Esophagus (tissue), 2 donors: ENCODE results near the gene DTX3. TPM values are rescaled to one million over a fixed set of nuclear protein-coding genes. Genes with fewer than 3 reads are reported as not detected.
A peak's percentile ranks its signal among the peaks of the same experiment; 100 is the strongest.
"Not testable (repeated sequence)": the region's sequence is repeated elsewhere in the genome, so short reads cannot be mapped to it uniquely, and the experiment has no call there.

Source experiments
- H3K27ac ChIP-seq, 2 donors: one replicate each; pipeline ENCODE4 v1.5.1; 2013; ENCODE audit warnings: low read depth in 2 of 2, mild to moderate bottlenecking in 2 of 2, inconsistent platforms in 1 of 2, low read length in 1 of 2, moderate library complexity in 1 of 2
- H3K27me3 ChIP-seq, 2 donors: one replicate each; pipeline ENCODE4 v1.6.1; 2013; ENCODE audit warnings: low read length in 2 of 2, control low read depth in 1 of 2, mild to moderate bottlenecking in 1 of 2; ENCODE audit not compliant: insufficient read depth in 2 of 2, control insufficient read depth in 1 of 2
- H3K36me3 ChIP-seq, 2 donors: one replicate each; pipeline ENCODE4 v1.6.1; 2013; ENCODE audit warnings: low read length in 1 of 2; ENCODE audit not compliant: control insufficient read depth in 2 of 2, insufficient read depth in 2 of 2
- H3K4me1 ChIP-seq, 2 donors: one replicate each; pipeline ENCODE4 v1.6.1; 2013; ENCODE audit warnings: low read length in 1 of 2; ENCODE audit not compliant: control insufficient read depth in 2 of 2, insufficient read depth in 2 of 2
- H3K4me3 ChIP-seq, 2 donors: one replicate each; pipeline ENCODE4 v1.5.1; 2013; ENCODE audit warnings: low read length in 2 of 2, mild to moderate bottlenecking in 2 of 2, low read depth in 1 of 2, moderate library complexity in 1 of 2
- H3K9me3 ChIP-seq, 2 donors: one replicate each; pipeline ENCODE4 v1.6.1; 2013; ENCODE audit warnings: mild to moderate bottlenecking in 2 of 2, low read depth in 1 of 2, low read length in 1 of 2, moderate library complexity in 1 of 2; ENCODE audit not compliant: control insufficient read depth in 2 of 2, insufficient read depth in 1 of 2
- WGBS, 2 donors: extraction: QIAGEN DNeasy Blood & Tissue Kit; methylation state at CpG; one replicate each; pipeline ENCODE4 v1.1.7; 2013; 5-methylcytosine and 5-hydroxymethylcytosine counted together
- polyA plus RNA-seq, 2 donors: library from polyadenylated mRNA; stranded (reverse); fragments of 200-250 nt; gene quantifications; one replicate each; pipeline ENCODE4 v1.2.3, GENCODE V29; 2013
- donor health status: healthy with polysubstance abuse.
- donor health status: Bipolar disorder and iron deficiency.

The DTX3 gene
- polyA plus RNA-seq, 2 donors: 11.6 to 16.7 TPM

GRCh38 chr12:57582440-57582839 lies 22.2 kb upstream of the DTX3 start:
- Histone ChIP-seq H3K9me3 (no peaks in the 10 kb centered on the region), H3K27me3 (no peaks in the 10 kb centered on the region), H3K4me1 (no peaks in the 10 kb centered on the region), H3K27ac (no peak overlapping the region), H3K36me3 (no peaks in the 10 kb centered on the region), H3K4me3 (no peak overlapping the region)
- WGBS, 2 donors: 96 to 100% methylated on average over 1 of the region's 1 CpG

- Histone ChIP-seq H3K4me3 (no peak overlapping the region), H3K9me3 (no peaks in the 10 kb centered on the region), H3K4me1 (no peaks in the 10 kb centered on the region), H3K36me3 (no peaks in the 10 kb centered on the region), H3K27me3 (peaks cover 0 to 2% of the 10 kb centered on the region in 2 donors), H3K27ac (no peak overlapping the region)
- WGBS, 2 donors: 45 to 47% methylated on average over 13 of the region's 13 CpGs
Observed at GRCh38 chr12:57583008-57583831, 21.4 kb upstream of the DTX3 start.

- WGBS, 2 donors: 99 to 100% methylated on average over 2 of the region's 2 CpGs
- no peak overlapping the region for H3K27ac ChIP-seq
- no peak overlapping the region for H3K4me3 ChIP-seq
- no peaks in the 10 kb centered on the region for H3K4me1 ChIP-seq
- H3K27me3 ChIP-seq: peaks cover 0 to 2% of the 10 kb centered on the region in 2 donors
- no peaks in the 10 kb centered on the region for H3K9me3 ChIP-seq
- no peaks in the 10 kb centered on the region for H3K36me3 ChIP-seq
Observed at GRCh38 chr12:57584050-57584449, 20.6 kb upstream of the DTX3 start.

GRCh38 chr12:57584690-57585089 lies 19.9 kb upstream of the DTX3 start:
- Histone ChIP-seq H3K27me3 (peaks cover 0 to 2% of the 10 kb centered on the region in 2 donors), H3K27ac (no peak overlapping the region), H3K36me3 (no peaks in the 10 kb centered on the region), H3K9me3 (no peaks in the 10 kb centered on the region), H3K4me3 (no peak overlapping the region), H3K4me1 (no peaks in the 10 kb centered on the region)

GRCh38 chr12:57585156-57585555 lies 19.5 kb upstream of the DTX3 start:
- no peak overlapping the region for H3K4me3 ChIP-seq
- H3K4me1 ChIP-seq: no peaks in the 10 kb centered on the region
- H3K27ac ChIP-seq: no peak overlapping the region
- 69 to 86% methylated on average over 2 of the region's 2 CpGs for WGBS, 2 donors
- H3K27me3 ChIP-seq: peaks cover 0 to 2% of the 10 kb centered on the region in 2 donors
- H3K36me3 ChIP-seq: no peaks in the 10 kb centered on the region
- H3K9me3 ChIP-seq: no peaks in the 10 kb centered on the region

- H3K27ac ChIP-seq: no peak overlapping the region
- no peak overlapping the region for H3K4me3 ChIP-seq
- H3K4me1 ChIP-seq: no peaks in the 10 kb centered on the region
- H3K36me3 ChIP-seq: no peaks in the 10 kb centered on the region
- H3K27me3 ChIP-seq: peaks cover 0 to 2% of the 10 kb centered on the region in 2 donors
- H3K9me3 ChIP-seq: no peaks in the 10 kb centered on the region
- 91 to 97% methylated on average over 3 of the region's 3 CpGs for WGBS, 2 donors
Observed at GRCh38 chr12:57586128-57586527, 18.5 kb upstream of the DTX3 start.

GRCh38 chr12:57586832-57587429 lies 17.7 kb upstream of the DTX3 start:
- no peaks in the 10 kb centered on the region for H3K4me1 ChIP-seq
- no peak overlapping the region for H3K27ac ChIP-seq
- H3K9me3 ChIP-seq: no peaks in the 10 kb centered on the region
- no peaks in the 10 kb centered on the region for H3K36me3 ChIP-seq
- WGBS, 2 donors: 91% methylated on average over 3 of the region's 3 CpGs
- peaks cover 0 to 2% of the 10 kb centered on the region in 2 donors for H3K27me3 ChIP-seq
- no peak overlapping the region for H3K4me3 ChIP-seq

GRCh38 chr12:57588951-57589610 lies 15.5 kb upstream of the DTX3 start:
- not testable (repeated sequence) for H3K4me1 ChIP-seq, H3K27ac ChIP-seq, H3K27me3 ChIP-seq, H3K9me3 ChIP-seq, H3K36me3 ChIP-seq, H3K4me3 ChIP-seq
- 88 to 89% methylated on average over 15 of the region's 15 CpGs for WGBS, 2 donors

- H3K4me3 ChIP-seq: peak overlapping the region; percentile 85 to 93
- H3K27ac ChIP-seq: peak overlapping the region in 1 of 2 donors; percentile 81
- H3K36me3 ChIP-seq: no peaks in the 10 kb centered on the region
- 16 to 17% methylated on average over 2 of the region's 2 CpGs for WGBS, 2 donors
- H3K27me3 ChIP-seq: peaks cover 0 to 2% of the 10 kb centered on the region in 2 donors
- H3K4me1 ChIP-seq: no peaks in the 10 kb centered on the region
- no peaks in the 10 kb centered on the region for H3K9me3 ChIP-seq
Observed at GRCh38 chr12:57590479-57590863, 14.2 kb upstream of the DTX3 start.
